Measurements from ENCODE around the gene THSD4.
A peak's percentile ranks its signal among the peaks of the same experiment; 100 is the strongest.

THSD4 gene

DNA sequence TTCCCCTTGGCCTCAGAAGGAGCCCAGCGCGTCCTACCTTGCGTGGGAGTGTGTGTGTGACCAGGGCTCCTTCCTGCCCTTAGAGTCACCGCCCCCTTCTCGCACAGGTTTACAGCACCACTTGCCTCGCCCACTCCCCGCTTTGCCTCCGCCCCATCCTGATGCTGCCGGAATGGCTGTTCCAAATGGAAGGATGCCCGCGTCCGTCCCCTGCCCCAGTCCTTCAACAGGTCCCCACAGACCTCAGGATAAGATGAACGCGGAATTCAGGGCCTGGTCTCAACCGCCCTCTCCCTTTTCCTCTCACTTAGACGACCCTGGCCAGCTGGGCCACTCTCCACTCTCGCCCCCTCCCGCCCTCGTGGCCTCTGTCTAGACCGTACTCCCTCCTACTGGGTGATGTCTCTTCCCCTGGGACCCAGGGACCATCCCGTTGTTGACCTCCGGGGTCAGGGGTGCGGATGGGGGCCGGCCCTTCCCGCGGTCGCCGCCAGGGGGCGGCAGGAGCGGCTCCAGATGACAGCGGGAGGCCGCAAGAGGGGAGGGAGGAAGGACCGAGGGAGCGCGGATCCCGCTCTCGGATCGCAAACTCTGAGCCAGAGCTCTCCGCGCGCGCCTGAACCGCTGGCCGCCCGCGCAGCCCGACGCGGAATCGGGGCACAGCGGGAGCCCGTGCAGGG lies at the start of gene THSD4:
Gene THSD4, plus strand, starts transcription at position 585 of the 680 bp plus-strand sequence.
- Histone ChIP-seq H3K9me3 (ENCODE audit: control insufficient read depth, insufficient read depth, low read depth, low read length) (no peaks in the 10 kb centered on the region), H3K9ac (ENCODE audit: low read length) (peak within 1 kb of the TSS; percentile 72), H3K36me3 (ENCODE audit: control insufficient read depth, insufficient read depth, low read length) (no peaks in the 10 kb centered on the region), H3K27me3 (ENCODE audit: control insufficient read depth, insufficient read depth, low read length) (peaks cover 25% of the 10 kb centered on the region), H3K4me3 (ENCODE audit: low read depth, low read length) (peak within 1 kb of the TSS; percentile 87), H3K27ac (ENCODE audit: low read depth, low read length) (no peak within 1 kb of the TSS), H3K4me1 (ENCODE audit: control insufficient read depth, insufficient read depth, low read length) (peaks cover 21% of the 10 kb centered on the region)

- no peaks in the 10 kb centered on the region for H3K4me1 ChIP-seq (ENCODE audit: control insufficient read depth, insufficient read depth, low read length)
Measured at GRCh38 chr15:71066983-71067382, 48.3 kb upstream of the THSD4 start.

DNA sequence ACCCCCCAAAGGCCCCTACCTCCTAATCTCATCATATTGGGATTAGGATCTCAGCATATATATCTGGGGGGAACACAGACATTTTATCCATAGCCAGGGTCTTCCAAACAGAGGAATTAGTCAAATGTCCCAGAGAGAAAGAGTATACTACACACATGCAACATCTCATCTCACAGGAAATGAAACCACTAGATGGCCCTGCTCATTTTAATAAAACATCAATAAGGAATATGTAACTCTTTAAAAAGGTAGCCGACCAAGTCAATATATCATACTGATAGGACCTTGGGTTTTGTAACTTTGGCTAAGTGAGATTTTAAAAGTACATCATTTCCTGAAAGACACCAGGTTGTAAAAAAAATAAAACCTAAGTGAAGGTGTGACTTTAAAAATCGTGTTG lies 45.6 kb upstream of the THSD4 start:
- Histone ChIP-seq H3K4me3 (ENCODE audit: low read depth, low read length) (no peak overlapping the region), H3K4me1 (ENCODE audit: control insufficient read depth, insufficient read depth, low read length) (no peaks in the 10 kb centered on the region), H3K27ac (ENCODE audit: low read depth, low read length) (no peak overlapping the region)

More at GRCh38 chr15:71066983-71067382, 48.3 kb upstream of the THSD4 start:
- H3K27ac ChIP-seq (ENCODE audit: low read depth, low read length) = no peak overlapping the region
- no peak overlapping the region for H3K4me3 ChIP-seq (ENCODE audit: low read depth, low read length)
- H3K36me3 ChIP-seq (ENCODE audit: control insufficient read depth, insufficient read depth, low read length) = no peaks in the 10 kb centered on the region
- H3K27me3 ChIP-seq (ENCODE audit: control insufficient read depth, insufficient read depth, low read length) = no peaks in the 10 kb centered on the region
- H3K9me3 ChIP-seq (ENCODE audit: control insufficient read depth, insufficient read depth, low read depth, low read length) = 0 out of 2 replicates have a peak, but pooled peaks cover 2% of the 10 kb centered on the region
- H3K9ac ChIP-seq (ENCODE audit: low read length) = no peak overlapping the region

DNA sequence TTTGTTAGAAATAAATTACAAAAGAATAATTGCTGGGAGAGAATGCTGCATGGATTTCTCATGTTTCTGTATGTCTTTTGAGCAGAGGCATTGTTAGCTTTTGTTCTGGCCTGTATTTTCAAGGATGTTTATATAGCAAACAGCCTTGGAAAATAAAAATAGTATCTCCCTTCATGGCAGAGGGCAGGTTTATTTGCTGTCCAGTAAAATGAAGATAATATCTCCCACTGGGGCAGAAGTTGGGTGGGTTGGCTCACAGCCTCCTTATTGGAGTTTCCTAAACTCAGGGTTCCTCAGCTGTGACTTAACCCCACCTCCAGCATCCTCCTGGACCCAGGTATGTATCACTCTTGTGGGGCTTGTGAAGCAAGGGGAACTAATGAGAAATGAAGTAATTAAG lies 43.7 kb upstream of the THSD4 start:
- Histone ChIP-seq H3K36me3 (ENCODE audit: control insufficient read depth, insufficient read depth, low read length) (no peaks in the 10 kb centered on the region), H3K27me3 (ENCODE audit: control insufficient read depth, insufficient read depth, low read length) (no peaks in the 10 kb centered on the region), H3K27ac (ENCODE audit: low read depth, low read length) (no peak overlapping the region), H3K9me3 (ENCODE audit: control insufficient read depth, insufficient read depth, low read depth, low read length) (peaks cover 5% of the 10 kb centered on the region; the same call in 1 of the 2 replicates), H3K4me1 (ENCODE audit: control insufficient read depth, insufficient read depth, low read length) (no peaks in the 10 kb centered on the region), H3K9ac (ENCODE audit: low read length) (no peak overlapping the region), H3K4me3 (ENCODE audit: low read depth, low read length) (no peak overlapping the region)

More for the DNA sequence above, 45.6 kb upstream of the THSD4 start:
- Histone ChIP-seq H3K9me3 (ENCODE audit: control insufficient read depth, insufficient read depth, low read depth, low read length) (0 out of 2 replicates have a peak, but pooled peaks cover 4% of the 10 kb centered on the region), H3K27me3 (ENCODE audit: control insufficient read depth, insufficient read depth, low read length) (no peaks in the 10 kb centered on the region), H3K36me3 (ENCODE audit: control insufficient read depth, insufficient read depth, low read length) (no peaks in the 10 kb centered on the region), H3K9ac (ENCODE audit: low read length) (no peak overlapping the region)

DNA sequence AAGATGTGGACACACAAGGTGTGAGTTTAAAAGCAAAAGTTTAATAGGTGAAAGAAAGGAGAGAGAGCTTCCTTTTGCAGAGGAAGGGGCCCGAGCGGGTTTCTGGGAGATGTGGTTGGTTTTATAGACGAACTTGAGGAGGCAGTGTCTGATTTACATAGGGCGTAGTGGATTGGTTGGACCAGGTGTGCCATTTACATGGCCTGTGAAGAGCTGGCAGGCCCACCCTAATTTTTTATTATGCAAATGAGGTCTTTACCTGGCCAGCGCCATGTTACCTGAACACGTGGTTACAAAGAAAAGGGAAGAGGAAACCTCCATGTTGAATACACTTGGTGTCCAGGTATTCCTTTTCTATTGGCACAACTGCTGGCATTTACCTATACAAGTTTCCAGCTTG lies 42.8 kb upstream of the THSD4 start:
- Histone ChIP-seq H3K27ac (ENCODE audit: low read depth, low read length) (no peak overlapping the region), H3K4me3 (ENCODE audit: low read depth, low read length) (no peak overlapping the region), H3K4me1 (ENCODE audit: control insufficient read depth, insufficient read depth, low read length) (no peaks in the 10 kb centered on the region), H3K27me3 (ENCODE audit: control insufficient read depth, insufficient read depth, low read length) (no peaks in the 10 kb centered on the region), H3K9me3 (ENCODE audit: control insufficient read depth, insufficient read depth, low read depth, low read length) (peaks cover 5% of the 10 kb centered on the region; the same call in 1 of the 2 replicates), H3K36me3 (ENCODE audit: control insufficient read depth, insufficient read depth, low read length) (no peaks in the 10 kb centered on the region), H3K9ac (ENCODE audit: low read length) (no peak overlapping the region)

GRCh38 chr15:71078506-71079207 lies 36.6 kb upstream of the THSD4 start:
- Histone ChIP-seq H3K4me3 (ENCODE audit: low read depth, low read length) (no peak overlapping the region), H3K4me1 (ENCODE audit: control insufficient read depth, insufficient read depth, low read length) (no peaks in the 10 kb centered on the region), H3K27ac (ENCODE audit: low read depth, low read length) (no peak overlapping the region), H3K27me3 (ENCODE audit: control insufficient read depth, insufficient read depth, low read length) (peaks cover 16% of the 10 kb centered on the region), H3K9ac (ENCODE audit: low read length) (no peak overlapping the region), H3K9me3 (ENCODE audit: control insufficient read depth, insufficient read depth, low read depth, low read length) (peaks cover 3% of the 10 kb centered on the region; the same call in 1 of the 2 replicates), H3K36me3 (ENCODE audit: control insufficient read depth, insufficient read depth, low read length) (no peaks in the 10 kb centered on the region)

DNA sequence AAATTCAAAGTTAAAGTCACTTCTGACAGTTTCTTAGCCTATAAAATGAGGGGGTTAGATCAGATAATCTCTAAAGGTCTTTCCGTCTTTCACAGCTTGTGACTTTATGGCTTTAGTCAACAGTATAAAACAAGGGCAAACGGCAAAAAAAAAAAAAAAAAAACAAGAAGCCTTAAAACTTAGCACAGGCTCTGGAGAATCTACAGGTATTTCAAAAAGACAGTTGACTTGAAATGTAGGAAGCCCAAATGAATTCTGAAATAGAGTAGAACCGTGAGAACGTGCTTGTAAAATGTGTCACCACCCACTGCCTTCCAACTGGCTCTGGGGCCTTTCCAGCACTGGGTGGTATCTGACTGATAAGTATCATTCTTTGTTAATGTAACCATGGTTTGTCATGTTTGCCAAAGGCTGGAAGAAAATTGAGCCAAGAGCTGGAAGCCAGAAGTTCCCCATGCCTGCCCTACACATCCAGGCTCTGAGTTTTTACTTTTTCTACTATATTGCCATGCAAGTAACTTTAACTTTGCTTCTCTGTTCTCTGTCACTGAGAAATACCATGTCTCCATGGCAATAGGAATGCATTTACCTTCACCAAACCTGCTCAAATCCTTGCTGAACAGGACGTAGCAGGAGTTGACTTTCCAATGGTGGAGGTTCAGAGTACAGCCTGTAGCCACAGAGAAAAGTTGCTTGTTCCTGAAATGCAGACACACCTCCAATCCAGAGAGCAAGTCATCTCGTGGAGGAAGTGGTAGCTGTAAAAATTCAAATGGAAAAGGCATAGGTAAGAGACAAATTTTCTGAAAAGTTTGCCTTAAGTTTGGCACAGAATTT lies 35.8 kb upstream of the THSD4 start:
- Histone ChIP-seq H3K4me1 (ENCODE audit: control insufficient read depth, insufficient read depth, low read length) (no peaks in the 10 kb centered on the region), H3K9ac (ENCODE audit: low read length) (no peak overlapping the region), H3K27ac (ENCODE audit: low read depth, low read length) (no peak overlapping the region), H3K27me3 (ENCODE audit: control insufficient read depth, insufficient read depth, low read length) (peaks cover 23% of the 10 kb centered on the region), H3K36me3 (ENCODE audit: control insufficient read depth, insufficient read depth, low read length) (no peaks in the 10 kb centered on the region), H3K9me3 (ENCODE audit: control insufficient read depth, insufficient read depth, low read depth, low read length) (peaks cover 3% of the 10 kb centered on the region; the same call in 1 of the 2 replicates), H3K4me3 (ENCODE audit: low read depth, low read length) (no peak overlapping the region)

GRCh38 chr15:71080166-71080565 lies 35.1 kb upstream of the THSD4 start:
- Histone ChIP-seq H3K9ac (ENCODE audit: low read length) (no peak overlapping the region), H3K27me3 (ENCODE audit: control insufficient read depth, insufficient read depth, low read length) (peaks cover 31% of the 10 kb centered on the region), H3K9me3 (ENCODE audit: control insufficient read depth, insufficient read depth, low read depth, low read length) (no peaks in the 10 kb centered on the region; the same call in 1 of the 2 replicates), H3K27ac (ENCODE audit: low read depth, low read length) (no peak overlapping the region), H3K4me3 (ENCODE audit: low read depth, low read length) (no peak overlapping the region), H3K4me1 (ENCODE audit: control insufficient read depth, insufficient read depth, low read length) (peaks cover 5% of the 10 kb centered on the region), H3K36me3 (ENCODE audit: control insufficient read depth, insufficient read depth, low read length) (no peaks in the 10 kb centered on the region)

GRCh38 chr15:71080705-71081104 lies 34.6 kb upstream of the THSD4 start:
- Histone ChIP-seq H3K27me3 (ENCODE audit: control insufficient read depth, insufficient read depth, low read length) (peaks cover 35% of the 10 kb centered on the region), H3K4me1 (ENCODE audit: control insufficient read depth, insufficient read depth, low read length) (peaks cover 10% of the 10 kb centered on the region), H3K27ac (ENCODE audit: low read depth, low read length) (no peak overlapping the region), H3K36me3 (ENCODE audit: control insufficient read depth, insufficient read depth, low read length) (no peaks in the 10 kb centered on the region), H3K4me3 (ENCODE audit: low read depth, low read length) (no peak overlapping the region), H3K9ac (ENCODE audit: low read length) (no peak overlapping the region), H3K9me3 (ENCODE audit: control insufficient read depth, insufficient read depth, low read depth, low read length) (no peaks in the 10 kb centered on the region; the same call in 1 of the 2 replicates)

DNA sequence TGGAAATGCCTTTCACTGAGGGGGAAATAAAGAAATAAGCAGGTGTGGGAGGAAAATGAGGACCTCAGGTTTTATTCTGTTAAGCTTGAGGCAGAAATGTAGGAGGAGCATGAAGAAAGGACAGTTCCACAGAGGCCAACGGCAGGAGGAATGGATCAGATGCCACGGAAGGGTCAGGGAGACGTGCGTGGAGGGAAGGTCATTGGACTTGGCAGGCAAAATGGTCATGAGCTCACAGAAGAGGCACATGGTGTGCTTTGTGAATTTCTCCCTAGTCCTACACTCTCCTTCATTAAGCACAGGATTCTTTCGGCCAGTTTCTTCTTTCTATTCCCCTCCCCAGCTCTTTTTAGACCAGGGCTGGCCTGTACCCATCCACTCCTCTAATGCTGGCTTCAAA lies 32.5 kb upstream of the THSD4 start:
- Histone ChIP-seq H3K27me3 (ENCODE audit: control insufficient read depth, insufficient read depth, low read length) (peaks cover 56% of the 10 kb centered on the region), H3K27ac (ENCODE audit: low read depth, low read length) (no peak overlapping the region), H3K4me1 (ENCODE audit: control insufficient read depth, insufficient read depth, low read length) (peaks cover 18% of the 10 kb centered on the region), H3K36me3 (ENCODE audit: control insufficient read depth, insufficient read depth, low read length) (no peaks in the 10 kb centered on the region), H3K9me3 (ENCODE audit: control insufficient read depth, insufficient read depth, low read depth, low read length) (no peaks in the 10 kb centered on the region), H3K4me3 (ENCODE audit: low read depth, low read length) (no peak overlapping the region), H3K9ac (ENCODE audit: low read length) (no peak overlapping the region)

Measured in HUES6 (cell line).